Measurements from ENCODE around the gene AKR1A1.
"Not testable (repeated sequence)": the region's sequence is repeated elsewhere in the genome, so short reads cannot be mapped to it uniquely, and the experiment has no call there.

AKR1A1 gene

DNA sequence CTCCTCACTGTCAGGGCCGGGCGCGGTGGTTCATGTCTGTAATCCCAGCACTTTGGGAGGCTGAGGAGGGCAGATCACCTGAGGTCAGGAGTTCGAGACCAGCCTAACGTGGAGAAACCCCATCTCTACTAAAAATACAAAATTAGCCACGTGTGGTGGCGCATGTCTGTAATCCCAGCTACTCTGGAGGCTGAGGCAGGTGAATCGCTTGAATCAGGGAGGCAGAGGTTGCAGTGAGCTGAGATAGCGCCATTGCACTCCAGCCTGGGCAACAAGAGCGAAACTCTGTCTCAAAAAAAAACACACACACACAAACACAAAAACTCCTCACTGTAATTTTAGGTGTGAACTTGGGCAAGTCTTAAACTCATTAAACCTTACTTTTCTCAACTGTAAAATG, 26.7 kb upstream of the AKR1A1 start:
- not testable (repeated sequence) for DNase-seq

- no peak for DNase-seq
Measured at GRCh38 chr1:45526135-45526644, 24.4 kb upstream of the AKR1A1 start.

DNA sequence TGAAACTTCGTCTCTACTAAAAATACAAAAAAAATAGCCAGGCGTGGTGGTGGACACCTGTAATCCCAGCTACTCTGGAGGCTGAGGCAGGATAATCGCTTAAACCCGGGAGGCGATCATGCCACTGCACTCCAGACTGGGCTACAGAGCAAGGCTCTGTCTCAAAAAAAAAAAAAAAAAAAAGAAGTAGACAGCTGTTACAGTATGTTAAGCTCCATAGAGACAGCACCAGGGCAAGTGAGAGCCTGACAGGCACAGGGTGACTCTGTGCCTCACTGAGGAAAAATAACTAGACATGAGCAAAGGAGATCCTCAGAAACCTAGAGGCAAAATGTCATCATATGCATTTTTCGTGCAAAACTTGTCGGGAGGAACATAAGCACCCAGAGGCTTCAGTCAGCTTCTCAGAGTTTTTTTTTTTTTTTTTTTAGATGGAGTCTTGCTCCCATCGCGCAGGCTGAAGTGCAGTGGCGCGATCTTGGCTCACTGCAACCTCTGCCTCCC, 19.9 kb upstream of the AKR1A1 start:
- no peak for DNase-seq

DNA sequence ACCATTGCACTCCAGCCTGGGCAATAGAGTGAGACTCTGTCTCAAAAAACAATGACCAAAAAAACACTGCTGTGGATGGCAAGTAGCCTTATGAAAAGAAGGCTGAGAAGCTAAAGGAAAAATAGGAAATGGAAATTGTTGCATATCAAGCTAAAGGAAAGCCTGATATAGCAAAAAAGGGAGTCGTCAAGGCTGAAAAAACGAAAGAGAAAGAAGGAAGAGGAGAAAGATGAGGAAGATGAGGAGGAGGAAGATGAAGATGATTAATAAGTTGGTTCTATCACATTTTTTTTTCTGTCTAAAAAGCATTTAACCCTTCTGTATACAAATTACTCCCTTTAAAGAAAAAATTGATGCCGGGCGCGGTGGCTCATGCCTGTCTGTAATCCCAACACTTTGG, 18.8 kb upstream of the AKR1A1 start:
- no peak for DNase-seq

DNA sequence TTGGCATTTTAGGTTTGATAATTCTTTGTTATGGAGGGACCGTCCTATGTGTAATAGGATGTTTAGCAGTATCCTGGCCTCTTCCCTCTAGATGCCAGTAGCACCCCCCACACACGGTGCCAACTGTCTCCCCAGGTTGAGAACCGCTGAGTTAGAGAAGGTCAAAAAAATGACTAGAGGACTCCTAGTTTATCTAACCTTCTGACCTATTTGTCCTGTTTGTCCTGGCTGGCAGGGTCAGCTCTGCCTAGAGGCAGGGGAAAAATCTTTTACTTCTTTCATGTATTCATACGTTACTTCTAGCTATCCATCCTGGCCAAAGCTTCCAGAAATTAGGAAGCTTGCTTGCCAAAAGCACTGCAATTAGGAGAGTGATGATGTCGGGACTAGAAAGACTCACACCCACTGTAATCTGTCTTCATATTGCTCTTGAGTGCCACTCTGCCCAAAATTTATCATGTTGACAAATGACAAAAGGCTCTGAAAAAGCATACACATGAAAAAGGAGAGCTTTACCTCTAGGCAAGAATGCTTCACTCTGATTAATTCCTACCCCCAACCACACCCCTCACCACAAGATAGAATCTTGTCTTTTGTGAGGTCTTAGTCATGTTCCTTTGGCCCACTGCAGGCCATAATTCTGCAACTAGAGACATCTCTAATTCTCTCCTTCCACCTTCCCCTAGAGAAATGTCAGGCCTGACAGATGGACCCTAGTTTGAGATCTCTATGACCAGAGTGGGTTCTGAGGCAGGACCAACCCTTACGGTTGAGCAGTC, 14.4 kb upstream of the AKR1A1 start:
- peak; percentile 15 for DNase-seq

DNA sequence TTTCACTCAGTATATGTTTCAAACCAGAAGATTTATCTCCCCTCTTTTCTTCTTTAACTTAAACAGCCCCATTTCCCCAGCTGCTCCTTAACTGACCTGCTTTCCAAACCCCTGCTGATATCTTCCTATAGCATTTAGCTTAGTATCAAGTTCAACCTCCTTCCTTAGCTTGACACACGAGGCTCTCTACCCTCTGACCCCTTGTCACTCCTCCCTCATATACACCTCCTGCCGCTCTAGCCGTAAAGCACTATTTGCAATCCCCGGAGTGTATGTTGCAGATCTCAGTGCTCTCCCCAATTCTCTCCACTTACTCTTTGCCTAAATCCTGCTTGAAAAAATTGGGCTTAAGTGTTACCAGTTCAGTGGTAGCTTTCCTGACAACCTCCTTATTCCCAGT, 13.7 kb upstream of the AKR1A1 start:
- no peak for DNase-seq

GRCh38 chr1:45541193-45541592, 9.4 kb upstream of the AKR1A1 start:
- no peak for DNase-seq

GRCh38 chr1:45542591-45542990, 8.0 kb upstream of the AKR1A1 start:
- no peak for DNase-seq

GRCh38 chr1:45543581-45544417, 6.8 kb upstream of the AKR1A1 start:
- DNase-seq = peak; percentile 72

DNA sequence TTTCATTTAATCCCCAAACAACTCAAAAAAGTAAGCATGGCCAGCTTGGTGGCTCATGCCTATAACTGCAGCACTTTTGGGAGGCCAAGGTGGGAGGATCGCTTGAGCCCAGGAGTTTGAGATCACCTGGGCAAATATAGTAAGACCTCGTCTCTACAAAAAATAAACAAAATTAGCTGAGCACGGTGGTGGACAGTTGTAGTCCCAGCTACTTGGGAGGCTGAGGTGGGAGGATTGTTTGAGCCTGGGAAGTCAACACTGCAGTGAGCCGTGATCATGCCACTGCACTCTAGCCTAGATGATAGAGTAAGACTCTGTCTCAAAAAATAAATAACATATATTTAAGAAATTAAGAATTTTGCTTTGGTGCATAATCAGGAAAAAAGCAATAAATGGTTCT, 6.1 kb upstream of the AKR1A1 start:
- no peak for DNase-seq

DNA sequence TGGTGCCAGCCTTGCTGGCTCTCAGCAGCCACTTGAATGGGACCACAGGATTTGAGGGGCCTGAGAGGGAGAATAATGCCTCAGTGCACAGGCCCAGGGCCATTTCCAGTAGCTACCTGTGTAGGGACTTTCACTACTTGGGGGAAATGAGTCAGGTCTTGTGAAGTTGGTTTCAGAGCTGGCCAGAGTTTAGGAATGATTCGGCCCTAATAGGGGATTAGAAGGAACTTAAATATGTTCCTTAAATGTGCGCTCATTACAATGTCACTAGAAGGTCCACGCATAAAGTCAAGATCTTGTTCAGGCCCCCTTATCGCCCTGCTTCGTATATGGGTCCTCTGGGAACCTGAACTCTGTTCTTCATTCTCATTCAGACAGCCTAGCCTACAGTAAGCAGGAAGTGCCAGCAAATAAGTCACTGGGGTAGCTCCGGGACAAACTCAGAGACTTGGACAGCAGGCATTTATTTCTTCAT, 5.6 kb upstream of the AKR1A1 start:
- DNase-seq = no peak

DNA sequence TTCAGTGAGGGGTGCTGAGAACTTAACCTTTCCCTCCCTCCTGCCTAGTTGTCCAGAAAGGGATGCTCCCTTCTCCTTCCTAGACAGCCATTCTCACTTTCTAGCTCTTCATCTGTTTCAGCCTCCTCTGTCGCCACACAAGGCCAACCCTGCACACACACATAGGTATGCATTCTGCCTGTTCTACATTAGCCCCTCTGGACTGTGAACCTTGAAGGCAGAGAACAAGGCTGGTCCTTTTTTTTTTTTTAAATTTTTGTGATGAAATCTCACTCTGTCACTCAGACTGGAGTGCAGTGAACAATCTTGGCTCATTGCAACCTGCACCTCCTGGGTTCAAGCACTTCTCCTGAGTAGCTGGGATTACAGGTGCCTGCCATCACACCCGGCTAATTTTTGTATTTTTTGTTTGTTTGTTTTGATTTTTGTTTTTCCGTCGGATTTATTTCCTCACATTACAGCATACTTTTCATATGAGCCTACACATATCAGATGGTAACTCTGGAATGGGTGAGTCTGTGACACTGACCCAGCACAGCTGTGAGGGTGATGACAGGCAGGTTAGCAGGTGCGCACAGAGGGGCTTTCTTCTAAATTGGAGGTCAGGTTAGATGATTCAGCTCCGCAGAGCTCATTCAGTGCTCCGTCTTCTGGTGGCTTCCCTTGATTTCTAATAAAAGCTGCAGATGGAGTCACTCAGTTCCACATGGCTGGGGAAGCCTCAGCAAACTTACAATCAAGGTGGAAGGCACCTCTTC, 4.9 kb upstream of the AKR1A1 start:
- no peak for DNase-seq

DNA sequence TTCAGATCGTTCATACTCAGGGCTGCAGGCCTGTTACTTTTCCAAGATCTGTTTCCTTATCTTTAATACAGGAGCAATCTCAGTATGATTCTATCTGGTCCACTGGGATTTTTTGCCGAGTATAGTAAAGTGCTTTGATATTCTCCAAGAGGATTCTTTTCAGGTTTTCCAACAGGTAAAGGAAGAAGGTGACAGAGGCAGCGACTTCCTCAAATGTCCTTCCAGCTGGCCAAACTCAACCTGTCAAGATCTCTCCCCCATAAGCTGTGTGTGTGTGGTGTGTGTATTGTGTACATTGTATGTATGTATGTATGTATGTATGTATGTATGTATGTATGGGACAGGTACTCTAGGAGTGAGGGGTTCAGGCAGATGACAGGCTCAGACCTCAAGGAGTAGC, 1.1 kb downstream of the AKR1A1 start:
- no peak for DNase-seq

GRCh38 chr1:45552331-45552730, 1.7 kb downstream of the AKR1A1 start:
- no peak for DNase-seq

- no peak for DNase-seq
Measured at GRCh38 chr1:45554198-45554597, 3.6 kb downstream of the AKR1A1 start.

GRCh38 chr1:45557422-45557944, 6.9 kb downstream of the AKR1A1 start:
- no peak for DNase-seq

DNA sequence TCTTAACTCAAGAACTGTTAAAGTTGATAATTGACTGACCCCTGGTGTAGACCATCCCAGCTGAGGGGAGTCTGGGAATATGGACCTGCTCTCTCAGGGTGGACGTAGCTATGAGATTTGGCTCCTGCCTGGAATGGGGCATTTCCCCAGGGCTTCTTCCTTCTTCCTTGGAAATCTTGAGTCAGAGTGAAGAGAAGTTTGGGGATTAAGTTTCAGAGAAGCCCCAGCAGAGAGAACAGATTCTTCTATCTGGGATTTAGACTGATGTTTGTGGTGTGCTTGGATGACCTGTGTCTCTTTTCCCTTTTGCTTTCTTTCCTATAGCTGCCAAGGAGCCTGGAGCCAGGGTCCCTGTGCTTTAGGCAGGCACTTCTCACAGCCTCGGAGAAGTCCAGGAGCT, 13.2 kb downstream of the AKR1A1 start:
- DNase-seq = no peak

DNA sequence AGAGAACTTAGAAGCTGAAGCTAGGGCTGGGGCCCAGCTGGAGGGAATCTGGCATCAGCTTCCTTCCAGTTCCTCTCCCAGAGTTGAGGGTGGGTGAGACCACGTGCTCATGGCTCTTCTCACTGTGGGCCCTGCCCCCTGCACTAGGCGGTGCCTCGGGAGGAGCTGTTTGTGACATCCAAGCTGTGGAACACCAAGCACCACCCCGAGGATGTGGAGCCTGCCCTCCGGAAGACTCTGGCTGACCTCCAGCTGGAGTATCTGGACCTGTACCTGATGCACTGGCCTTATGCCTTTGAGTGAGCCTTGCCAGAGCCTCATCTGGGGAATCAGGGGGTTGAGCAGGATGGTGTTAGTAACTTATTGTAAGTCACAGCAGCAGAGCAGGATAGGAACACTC, 16.1 kb downstream of the AKR1A1 start:
- no peak for DNase-seq

DNA sequence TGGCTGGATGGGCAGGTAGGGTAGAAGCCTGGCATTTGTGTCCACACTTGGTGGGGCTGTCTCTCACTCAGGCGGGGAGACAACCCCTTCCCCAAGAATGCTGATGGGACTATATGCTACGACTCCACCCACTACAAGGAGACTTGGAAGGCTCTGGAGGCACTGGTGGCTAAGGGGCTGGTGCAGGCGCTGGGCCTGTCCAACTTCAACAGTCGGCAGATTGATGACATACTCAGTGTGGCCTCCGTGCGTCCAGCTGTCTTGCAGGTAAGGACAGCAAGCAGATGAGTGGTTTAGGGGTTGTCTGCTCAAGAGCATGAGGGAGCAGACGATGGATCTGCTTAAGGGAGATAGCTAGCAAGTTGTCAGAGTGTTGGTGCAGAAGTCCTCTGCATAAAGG, 17.3 kb downstream of the AKR1A1 start:
- no peak for DNase-seq

DNA sequence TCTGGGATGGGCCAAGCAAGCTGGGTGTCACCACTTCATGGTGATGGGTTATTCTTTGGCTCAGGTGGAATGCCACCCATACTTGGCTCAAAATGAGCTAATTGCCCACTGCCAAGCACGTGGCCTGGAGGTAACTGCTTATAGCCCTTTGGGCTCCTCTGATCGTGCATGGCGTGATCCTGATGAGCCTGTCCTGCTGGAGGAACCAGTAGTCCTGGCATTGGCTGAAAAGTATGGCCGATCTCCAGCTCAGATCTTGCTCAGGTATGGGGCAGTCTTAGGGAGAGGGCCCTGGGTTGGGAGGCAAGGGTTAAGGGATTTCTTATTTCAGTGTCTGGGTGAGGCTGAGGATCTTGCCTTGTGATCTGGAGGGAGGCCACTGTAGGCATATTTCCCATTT, 17.8 kb downstream of the AKR1A1 start:
- DNase-seq = no peak

- DNase-seq = no peak
Measured at GRCh38 chr1:45569571-45569961, 18.9 kb downstream of the AKR1A1 start.

DNA sequence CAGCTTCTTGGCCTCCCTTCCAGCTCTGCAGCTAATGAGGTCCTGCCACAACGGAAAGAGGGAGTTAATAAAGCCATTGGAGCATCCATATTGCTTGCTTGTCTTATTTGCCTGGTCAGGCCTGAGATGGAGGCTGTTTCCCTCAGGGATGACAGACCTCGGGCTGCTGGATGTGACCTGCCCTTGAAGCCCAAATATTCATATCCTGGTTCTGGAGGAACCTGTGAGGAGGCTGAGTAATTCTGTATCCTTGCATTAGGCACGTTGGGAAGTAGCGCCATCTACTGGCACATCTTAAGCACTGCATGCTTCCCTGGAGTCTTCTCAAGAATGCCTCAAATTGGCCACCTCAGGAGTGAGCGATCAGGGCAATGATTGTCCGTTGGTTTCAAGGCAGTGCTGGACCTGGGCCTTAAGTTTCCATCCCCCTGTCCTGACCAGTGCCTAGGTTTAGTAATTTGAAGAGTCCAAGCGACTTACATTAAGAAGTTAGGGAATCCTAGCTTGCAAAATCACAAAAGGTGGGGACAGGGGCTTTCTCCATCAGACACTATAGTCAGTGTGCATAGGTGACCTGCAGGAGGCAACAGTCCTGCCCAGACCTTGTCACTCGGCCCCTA, 19.4 kb downstream of the AKR1A1 start:
- DNase-seq = peak; percentile 84
